Measurements from ENCODE around the gene SMTNL2.

SMTNL2 gene

GRCh38 chr17:4554441-4554996 lies 29.8 kb upstream of the SMTNL2 start:
- WGBS, result 9% methylated on average over 18 of the region's 18 CpGs
- no peak overlapping the region for H2AK5ac ChIP-seq (ENCODE audit: low read length, severe bottlenecking)

GRCh38 chr17:4554997-4555799 lies 29.1 kb upstream of the SMTNL2 start, which contains the start of gene MYBBP1A:
MYBBP1A (minus strand) TSS chr17:4555384; CDS start chr17:4555324, 60 bp downstream.
- peak; percentile 95 for DNase-seq
- Histone ChIP-seq H3K18ac (ENCODE audit: low read depth in 1 of 2, low read length in 2 of 2) (peak within 1 kb of the TSS; percentile 70 to 82), H2BK12ac (ENCODE audit: low read length in 2 of 2) (no peak within 1 kb of the TSS), H2BK5ac (ENCODE audit: low read depth, low read length, poor library complexity, severe bottlenecking) (no peak within 1 kb of the TSS), H2AK5ac (ENCODE audit: low read length, severe bottlenecking) (peak within 1 kb of the TSS; percentile 3), H2BK15ac (ENCODE audit: low read depth, poor library complexity, severe bottlenecking) (no peak within 1 kb of the TSS), H3K9me3 (ENCODE audit: control insufficient read depth, low read length) (no peaks in the 10 kb centered on the region), H3K23ac (ENCODE audit: low read length in 2 of 2) (peak within 1 kb of the TSS; percentile 60 to 62), H4K91ac (ENCODE audit: low read length) (peak within 1 kb of the TSS; percentile 72), H4K8ac (ENCODE audit: low read length) (peak within 1 kb of the TSS; percentile 72), H2AFZ (ENCODE audit: low read depth, low read length) (peak within 1 kb of the TSS; percentile 1), H3K36me3 (ENCODE audit: control insufficient read depth in 1 of 2, insufficient read depth in 2 of 2, low read depth in 1 of 2, low read length in 2 of 2) (peaks cover 34 to 36% of the 10 kb centered on the region in 2 experiments), H3K9ac (ENCODE audit: low read length) (peak within 1 kb of the TSS; percentile 96), H3K14ac (ENCODE audit: low read length in 2 of 2) (peak within 1 kb of the TSS in 1 of 2 experiments; percentile 14), H3K4me2 (ENCODE audit: low read length, poor library complexity, severe bottlenecking) (peak within 1 kb of the TSS; percentile 89), H3K79me1 (replicated peaks; ENCODE audit: low read length, poor library complexity, severe bottlenecking) (peaks cover 36% of the 10 kb centered on the region), H3K4me1 (ENCODE audit: control insufficient read depth, insufficient read depth, low read depth, low read length) (peaks cover 26% of the 10 kb centered on the region), H3K27me3 (ENCODE audit: control insufficient read depth in 1 of 2, insufficient read depth in 1 of 2, low read length in 2 of 2) (no peaks in the 10 kb centered on the region), H2BK120ac (ENCODE audit: low read depth, low read length) (peak within 1 kb of the TSS; percentile 71), H3K4ac (ENCODE audit: low read depth in 1 of 2, low read length in 2 of 2) (peak within 1 kb of the TSS; percentile 21 to 66), H3K4me3 (ENCODE audit: insufficient read depth in 1 of 2, low read depth in 1 of 2, low read length in 2 of 2) (peak within 1 kb of the TSS; percentile 92 to 98), H3K27ac (ENCODE audit: low read length, poor library complexity, severe bottlenecking) (peak within 1 kb of the TSS; percentile 58)
- WGBS, result 2% methylated on average over 69 of the region's 69 CpGs

More at GRCh38 chr17:4554441-4554996, 29.8 kb upstream of the SMTNL2 start:
- Histone ChIP-seq H3K18ac (ENCODE audit: low read depth in 1 of 2, low read length in 2 of 2) (peak overlapping the region; percentile 52 to 67), H4K8ac (ENCODE audit: low read length) (peak overlapping the region; percentile 72), H3K9me3 (ENCODE audit: control insufficient read depth, low read length) (no peaks in the 10 kb centered on the region), H3K79me1 (replicated peaks; ENCODE audit: low read length, poor library complexity, severe bottlenecking) (peaks cover 39% of the 10 kb centered on the region), H3K4me2 (ENCODE audit: low read length, poor library complexity, severe bottlenecking) (peak overlapping the region; percentile 89), H4K91ac (ENCODE audit: low read length) (peak overlapping the region; percentile 59), H3K27ac (ENCODE audit: low read length, poor library complexity, severe bottlenecking) (no peak overlapping the region), H3K4ac (ENCODE audit: low read depth in 1 of 2, low read length in 2 of 2) (peak overlapping the region; percentile 21 to 42), H3K36me3 (ENCODE audit: control insufficient read depth in 1 of 2, insufficient read depth in 2 of 2, low read depth in 1 of 2, low read length in 2 of 2) (peaks cover 41 to 42% of the 10 kb centered on the region in 2 experiments), H2AFZ (ENCODE audit: low read depth, low read length) (peak overlapping the region; percentile 1), H2BK15ac (ENCODE audit: low read depth, poor library complexity, severe bottlenecking) (no peak overlapping the region), H3K23ac (ENCODE audit: low read length in 2 of 2) (peak overlapping the region; percentile 60 to 62), H3K4me3 (ENCODE audit: insufficient read depth in 1 of 2, low read depth in 1 of 2, low read length in 2 of 2) (peak overlapping the region; percentile 92 to 98), H2BK5ac (ENCODE audit: low read depth, low read length, poor library complexity, severe bottlenecking) (no peak overlapping the region), H3K14ac (ENCODE audit: low read length in 2 of 2) (peak overlapping the region in 1 of 2 experiments; percentile 14), H3K27me3 (ENCODE audit: control insufficient read depth in 1 of 2, insufficient read depth in 1 of 2, low read length in 2 of 2) (no peaks in the 10 kb centered on the region), H3K9ac (ENCODE audit: low read length) (peak overlapping the region; percentile 96), H3K4me1 (ENCODE audit: control insufficient read depth, insufficient read depth, low read depth, low read length) (peaks cover 32% of the 10 kb centered on the region), H2BK120ac (ENCODE audit: low read depth, low read length) (no peak overlapping the region), H2BK12ac (ENCODE audit: low read length in 2 of 2) (no peak overlapping the region)
- DNase-seq, result no peak

GRCh38 chr17:4555873-4556759 lies 28.2 kb upstream of the SMTNL2 start:
- Histone ChIP-seq H3K4me2 (ENCODE audit: low read length, poor library complexity, severe bottlenecking) (peak overlapping the region; percentile 51), H3K23ac (ENCODE audit: low read length in 2 of 2) (no peak overlapping the region), H3K79me1 (replicated peaks; ENCODE audit: low read length, poor library complexity, severe bottlenecking) (peaks cover 27% of the 10 kb centered on the region), H2AFZ (ENCODE audit: low read depth, low read length) (no peak overlapping the region), H3K9me3 (ENCODE audit: control insufficient read depth, low read length) (no peaks in the 10 kb centered on the region), H2BK15ac (ENCODE audit: low read depth, poor library complexity, severe bottlenecking) (no peak overlapping the region), H2AK5ac (ENCODE audit: low read length, severe bottlenecking) (peak overlapping the region; percentile 3), H3K18ac (ENCODE audit: low read depth in 1 of 2, low read length in 2 of 2) (peak overlapping the region; percentile 23 to 82), H3K27ac (ENCODE audit: low read length, poor library complexity, severe bottlenecking) (peak overlapping the region; percentile 58), H3K14ac (ENCODE audit: low read length in 2 of 2) (no peak overlapping the region), H4K8ac (ENCODE audit: low read length) (peak overlapping the region; percentile 69), H3K36me3 (ENCODE audit: control insufficient read depth in 1 of 2, insufficient read depth in 2 of 2, low read depth in 1 of 2, low read length in 2 of 2) (peaks cover 25 to 27% of the 10 kb centered on the region in 2 experiments), H3K4me3 (ENCODE audit: insufficient read depth in 1 of 2, low read depth in 1 of 2, low read length in 2 of 2) (peak overlapping the region in 1 of 2 experiments; percentile 98), H4K91ac (ENCODE audit: low read length) (peak overlapping the region; percentile 1), H3K4me1 (ENCODE audit: control insufficient read depth, insufficient read depth, low read depth, low read length) (peaks cover 24% of the 10 kb centered on the region), H2BK120ac (ENCODE audit: low read depth, low read length) (no peak overlapping the region), H3K4ac (ENCODE audit: low read depth in 1 of 2, low read length in 2 of 2) (peak overlapping the region; percentile 3 to 13), H2BK12ac (ENCODE audit: low read length in 2 of 2) (no peak overlapping the region), H2BK5ac (ENCODE audit: low read depth, low read length, poor library complexity, severe bottlenecking) (no peak overlapping the region), H3K27me3 (ENCODE audit: control insufficient read depth in 1 of 2, insufficient read depth in 1 of 2, low read length in 2 of 2) (peaks cover 0 to 7% of the 10 kb centered on the region in 2 experiments), H3K9ac (ENCODE audit: low read length) (peak overlapping the region; percentile 96)
- no peak for DNase-seq
- WGBS, result 84% methylated on average over 14 of the region's 17 CpGs
